Measurements from ENCODE around the gene GALE. TPM values are rescaled to one million over a fixed set of nuclear protein-coding genes. Genes with fewer than 3 reads are reported as not detected.
A peak's percentile ranks its signal among the peaks of the same experiment; 100 is the strongest.

The GALE gene
- polyA plus RNA-seq, 3 donors = 17.6 to 21.9 (median 18.0) TPM

DNA sequence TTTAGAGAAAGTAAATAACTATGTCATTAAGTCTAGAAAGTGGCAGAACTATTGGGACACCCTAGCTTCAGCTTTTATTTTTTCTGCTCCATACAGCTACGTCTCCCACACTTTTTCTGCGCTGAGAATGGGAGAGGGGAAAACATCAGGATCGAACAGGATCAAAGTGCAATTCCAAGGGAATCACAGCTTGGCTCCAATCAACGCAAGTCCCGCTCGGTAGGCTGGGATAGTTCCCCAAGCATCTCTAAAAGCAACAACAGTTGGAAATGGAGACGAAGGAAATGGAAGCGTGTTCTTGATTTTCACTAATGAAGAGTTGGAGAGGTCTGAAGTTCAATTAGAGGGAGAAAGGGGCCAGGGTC lies 24.1 kb upstream of the GALE start:
- Mint-ChIP-seq H3K9me3 (no peaks in the 10 kb centered on the region), H3K4me3 (peak overlapping the region; percentile 92 to 98), H3K36me3 (peaks cover 7% of the 10 kb centered on the region in 2 donors), H3K4me1 (peaks cover 22% of the 10 kb centered on the region), H3K27ac (peak overlapping the region; percentile 95 to 99 (median 97)), H3K27me3 (ENCODE audit: low read depth in 3 of 3) (peaks cover 0 to 2% (median 0%) of the 10 kb centered on the region in 3 donors)
- H4K20me1 ChIP-seq (ENCODE audit: insufficient read depth, low read length) = no peaks in the 10 kb centered on the region
- H3K4me1 ChIP-seq (ENCODE audit: control insufficient read depth in 1 of 2, insufficient read depth in 2 of 2, low read length in 2 of 2) = peaks cover 10 to 19% of the 10 kb centered on the region in 2 donors
- H3K27me3 ChIP-seq (ENCODE audit: control insufficient read depth in 2 of 2, insufficient read depth in 2 of 2, low read length in 2 of 2) = no peaks in the 10 kb centered on the region
- H3K36me3 ChIP-seq (replicated peaks in 1 of 2; ENCODE audit: control insufficient read depth in 1 of 2, insufficient read depth in 2 of 2, low read length in 2 of 2) = peaks cover 0 to 8% of the 10 kb centered on the region in 2 donors
- peak overlapping the region; percentile 83 to 90 (median 87) for H3K4me3 ChIP-seq (replicated peaks in 1 of 3; ENCODE audit: low read depth in 2 of 3, low read length in 3 of 3)
- H3K9me3 ChIP-seq (replicated peaks in 1 of 2; ENCODE audit: control insufficient read depth in 1 of 2, insufficient read depth in 1 of 2, low read length in 2 of 2) = no peaks in the 10 kb centered on the region
- 0% methylated on average over 4 of the region's 8 CpGs for WGBS (ENCODE audit: insufficient coverage)
- H3K9ac ChIP-seq (ENCODE audit: insufficient read depth, low read length, poor library complexity, severe bottlenecking) = peak overlapping the region; percentile 99
- DNase-seq = no peak
- H3K4me2 ChIP-seq (replicated peaks; ENCODE audit: extremely low read depth, low read length, poor library complexity, severe bottlenecking) = peak overlapping the region; percentile 83
- intact Hi-C loops (cut with micrococcal nuclease) = no loop called here
- peaks cover 15% of the 10 kb centered on the region for H3K79me2 ChIP-seq (ENCODE audit: insufficient read depth, low read length)
- TF ChIP-seq, protein P1, sequence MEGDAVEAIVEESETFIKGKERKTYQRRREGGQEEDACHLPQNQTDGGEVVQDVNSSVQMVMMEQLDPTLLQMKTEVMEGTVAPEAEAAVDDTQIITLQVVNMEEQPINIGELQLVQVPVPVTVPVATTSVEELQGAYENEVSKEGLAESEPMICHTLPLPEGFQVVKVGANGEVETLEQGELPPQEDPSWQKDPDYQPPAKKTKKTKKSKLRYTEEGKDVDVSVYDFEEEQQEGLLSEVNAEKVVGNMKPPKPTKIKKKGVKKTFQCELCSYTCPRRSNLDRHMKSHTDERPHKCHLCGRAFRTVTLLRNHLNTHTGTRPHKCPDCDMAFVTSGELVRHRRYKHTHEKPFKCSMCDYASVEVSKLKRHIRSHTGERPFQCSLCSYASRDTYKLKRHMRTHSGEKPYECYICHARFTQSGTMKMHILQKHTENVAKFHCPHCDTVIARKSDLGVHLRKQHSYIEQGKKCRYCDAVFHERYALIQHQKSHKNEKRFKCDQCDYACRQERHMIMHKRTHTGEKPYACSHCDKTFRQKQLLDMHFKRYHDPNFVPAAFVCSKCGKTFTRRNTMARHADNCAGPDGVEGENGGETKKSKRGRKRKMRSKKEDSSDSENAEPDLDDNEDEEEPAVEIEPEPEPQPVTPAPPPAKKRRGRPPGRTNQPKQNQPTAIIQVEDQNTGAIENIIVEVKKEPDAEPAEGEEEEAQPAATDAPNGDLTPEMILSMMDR (IDR thresholded peaks at IDR 0.05) = no peak
- peak overlapping the region; percentile 89 for H2AFZ ChIP-seq (ENCODE audit: insufficient read depth, low read depth, low read length, poor library complexity, severe bottlenecking)
- peak overlapping the region; percentile 84 to 99 for H3K27ac ChIP-seq (ENCODE audit: low read depth in 1 of 2, low read length in 2 of 2)

DNA sequence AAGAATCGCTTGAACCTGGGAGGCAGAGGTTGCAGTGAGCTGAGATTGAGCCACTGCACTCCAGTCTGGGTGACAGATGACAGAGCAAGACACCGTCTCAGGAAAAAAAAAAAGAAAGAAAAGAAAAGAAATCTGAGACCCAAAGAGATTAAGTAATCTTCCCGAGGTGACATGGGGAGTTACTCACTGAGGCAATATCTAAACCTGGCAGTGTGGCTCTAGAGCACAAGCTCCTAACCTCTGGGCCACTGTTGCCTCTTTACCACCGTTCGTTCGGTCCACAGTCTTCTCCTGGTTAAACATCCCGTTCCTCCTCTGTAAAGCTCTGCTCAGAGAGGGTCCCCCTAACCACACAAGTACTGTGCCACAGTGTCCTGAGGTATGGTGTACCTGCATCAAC lies 23.2 kb upstream of the GALE start:
- H3K4me3 ChIP-seq (replicated peaks in 1 of 3; ENCODE audit: low read depth in 2 of 3, low read length in 3 of 3) = no peak overlapping the region
- peaks cover 22% of the 10 kb centered on the region for H3K4me1 Mint-ChIP-seq
- H3K4me3 Mint-ChIP-seq = no peak overlapping the region
- peaks cover 15% of the 10 kb centered on the region for H3K79me2 ChIP-seq (ENCODE audit: insufficient read depth, low read length)
- H3K27ac Mint-ChIP-seq = peak overlapping the region in 4 of 7 donors; percentile 9 to 47 (median 31)
- no peak for DNase-seq
- WGBS (ENCODE audit: insufficient coverage) = 80% methylated on average over 5 of the region's 7 CpGs
- H3K36me3 ChIP-seq (replicated peaks in 1 of 2; ENCODE audit: control insufficient read depth in 1 of 2, insufficient read depth in 2 of 2, low read length in 2 of 2) = peaks cover 6 to 13% of the 10 kb centered on the region in 2 donors
- H3K9ac ChIP-seq (ENCODE audit: insufficient read depth, low read length, poor library complexity, severe bottlenecking) = no peak overlapping the region
- intact Hi-C loops (cut with micrococcal nuclease) = no loop called here
- H4K20me1 ChIP-seq (ENCODE audit: insufficient read depth, low read length) = no peaks in the 10 kb centered on the region
- H3K9me3 Mint-ChIP-seq = no peaks in the 10 kb centered on the region
- H2AFZ ChIP-seq (ENCODE audit: insufficient read depth, low read depth, low read length, poor library complexity, severe bottlenecking) = no peak overlapping the region
- TF ChIP-seq, protein P1 (IDR thresholded peaks at IDR 0.05) = no peak
- H3K27ac ChIP-seq (ENCODE audit: low read depth in 1 of 2, low read length in 2 of 2) = no peak overlapping the region
- peaks cover 10 to 19% of the 10 kb centered on the region in 2 donors for H3K4me1 ChIP-seq (ENCODE audit: control insufficient read depth in 1 of 2, insufficient read depth in 2 of 2, low read length in 2 of 2)
- no peaks in the 10 kb centered on the region for H3K9me3 ChIP-seq (replicated peaks in 1 of 2; ENCODE audit: control insufficient read depth in 1 of 2, insufficient read depth in 1 of 2, low read length in 2 of 2)
- H3K27me3 Mint-ChIP-seq (ENCODE audit: low read depth in 3 of 3) = peaks cover 0 to 2% (median 0%) of the 10 kb centered on the region in 3 donors
- H3K4me2 ChIP-seq (replicated peaks; ENCODE audit: extremely low read depth, low read length, poor library complexity, severe bottlenecking) = no peak overlapping the region
- no peaks in the 10 kb centered on the region for H3K27me3 ChIP-seq (ENCODE audit: control insufficient read depth in 2 of 2, insufficient read depth in 2 of 2, low read length in 2 of 2)
- H3K36me3 Mint-ChIP-seq = peaks cover 7 to 15% of the 10 kb centered on the region in 2 donors
